ENCODE results near the gene MIER3. TPM values are rescaled to one million over a fixed set of nuclear protein-coding genes. Genes with fewer than 3 reads are reported as not detected.

MIER3 gene
- total RNA-seq (10 to 100 TPM; 14.0 to 19.8 (median 18.1) TPM), polyA plus RNA-seq (4.3 TPM)
- long read RNA-seq, donor 1, partial matches to known transcripts: 1 of 2 reads
- long read RNA-seq, donor 1, other reads (novel, unspliced or antisense): 1 of 2 reads
- long read RNA-seq, donor 2, partial matches to known transcripts: 0 of 1 reads
- long read RNA-seq, donor 2, other reads (novel, unspliced or antisense): 1 of 1 reads
- long read RNA-seq, donor 3, partial matches to known transcripts: 0 of 6 reads
- long read RNA-seq, donor 3, other reads (novel, unspliced or antisense): 6 of 6 reads
- long read RNA-seq, donor 4, partial matches to known transcripts: 0 of 2 reads
- long read RNA-seq, donor 4, other reads (novel, unspliced or antisense): 2 of 2 reads

- Histone ChIP-seq H3K4me1 (ENCODE audit: control insufficient read depth, insufficient read depth, low read length) (no peaks in the 10 kb centered on the region), H3K9me3 (ENCODE audit: control insufficient read depth, low read length) (no peaks in the 10 kb centered on the region), H3K4me3 (ENCODE audit: low read length) (peak within 1 kb of the TSS; percentile 96), H3K27ac (ENCODE audit: low read length) (peak within 1 kb of the TSS; percentile 78), H3K27me3 (ENCODE audit: control insufficient read depth, insufficient read depth) (no peaks in the 10 kb centered on the region)
- WGBS: under 1% methylated on average over 89 of the region's 89 CpGs
- ATAC-seq (peak; percentile 96 to 97), DNase-seq (peak; percentile 85 to 92 (median 91))
- intact Hi-C loops (cut with DNase I): no loop called here
Observed at GRCh38 chr5:56951946-56952691, at the start of gene MIER3. MIER3 (minus strand) TSS chr5:56952123; CDS start chr5:56952102, 21 bp downstream.

GRCh38 chr5:56995596-56995995 lies 43.7 kb upstream of the MIER3 start:
- no peaks in the 10 kb centered on the region for H3K4me1 ChIP-seq (ENCODE audit: control insufficient read depth, insufficient read depth, low read length)
- ATAC-seq (no peak), DNase-seq (no peak)
- H3K9me3 ChIP-seq (ENCODE audit: control insufficient read depth, low read length): no peaks in the 10 kb centered on the region
- 40% methylated on average over 1 of the region's 1 CpG for WGBS
- intact Hi-C loops (cut with DNase I): no loop called here
- no peaks in the 10 kb centered on the region for H3K27me3 ChIP-seq (ENCODE audit: control insufficient read depth, insufficient read depth)
- no peak overlapping the region for H3K4me3 ChIP-seq (ENCODE audit: low read length)
- H3K27ac ChIP-seq (ENCODE audit: low read length): no peak overlapping the region

DNA sequence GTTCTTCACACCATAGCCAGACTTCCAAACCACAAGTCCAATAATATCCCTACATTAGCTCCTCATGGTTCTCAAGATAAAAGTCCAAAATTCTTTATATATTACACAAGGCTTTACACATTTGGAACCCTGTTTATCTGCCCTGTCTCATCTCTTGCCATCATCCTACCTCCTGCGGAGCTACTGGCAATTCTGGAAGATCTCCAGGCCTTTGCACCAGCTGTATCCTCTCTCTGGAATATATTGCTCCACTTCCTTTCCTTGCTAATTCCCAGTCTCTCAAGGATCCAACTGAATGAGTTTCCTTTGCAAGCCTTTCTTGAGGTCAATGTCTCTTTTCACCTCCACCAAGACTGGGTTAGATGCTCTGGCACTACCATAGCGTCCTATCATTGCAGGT lies 41.3 kb upstream of the MIER3 start:
- DNase-seq (no peak), ATAC-seq (no peak)
- H3K4me3 ChIP-seq (ENCODE audit: low read length): no peak overlapping the region
- H3K27me3 ChIP-seq (ENCODE audit: control insufficient read depth, insufficient read depth): no peaks in the 10 kb centered on the region
- intact Hi-C loops (cut with DNase I): no loop called here
- no peaks in the 10 kb centered on the region for H3K4me1 ChIP-seq (ENCODE audit: control insufficient read depth, insufficient read depth, low read length)
- H3K27ac ChIP-seq (ENCODE audit: low read length): no peak overlapping the region
- WGBS: 58% methylated on average over 2 of the region's 2 CpGs
- H3K9me3 ChIP-seq (ENCODE audit: control insufficient read depth, low read length): no peaks in the 10 kb centered on the region

- Histone ChIP-seq H3K27me3 (ENCODE audit: control insufficient read depth, insufficient read depth) (no peaks in the 10 kb centered on the region), H3K27ac (ENCODE audit: low read length) (no peak overlapping the region), H3K4me3 (ENCODE audit: low read length) (no peak overlapping the region), H3K4me1 (ENCODE audit: control insufficient read depth, insufficient read depth, low read length) (no peaks in the 10 kb centered on the region), H3K9me3 (ENCODE audit: control insufficient read depth, low read length) (no peaks in the 10 kb centered on the region)
- intact Hi-C loops (cut with DNase I): no loop called here
- ATAC-seq (no peak), DNase-seq (no peak)
- WGBS: 67% methylated on average over 2 of the region's 2 CpGs
Observed at GRCh38 chr5:56989676-56990075, 37.8 kb upstream of the MIER3 start.

DNA sequence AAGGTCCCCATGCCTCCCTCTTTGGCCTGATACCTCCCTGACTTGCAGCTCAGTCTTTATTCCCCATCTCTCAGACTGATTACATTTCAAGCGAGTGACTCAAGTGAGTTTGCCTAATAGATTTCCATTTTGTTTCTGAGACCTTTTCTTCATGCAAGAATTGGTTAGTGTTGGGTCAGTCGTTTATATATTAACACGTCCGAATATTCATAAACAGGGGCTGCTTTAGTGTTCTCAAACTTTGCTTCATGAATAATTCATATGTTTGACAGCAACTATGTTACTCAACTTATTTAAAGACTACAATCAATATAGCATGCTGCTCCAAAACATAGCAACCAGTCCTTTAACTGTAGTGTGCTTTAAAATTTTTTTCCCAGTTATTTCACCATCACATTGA lies 36.6 kb upstream of the MIER3 start:
- no peaks in the 10 kb centered on the region for H3K4me1 ChIP-seq (ENCODE audit: control insufficient read depth, insufficient read depth, low read length)
- intact Hi-C loops (cut with DNase I): no loop called here
- ATAC-seq (no peak), DNase-seq (no peak)
- H3K27ac ChIP-seq (ENCODE audit: low read length): no peak overlapping the region
- no peak overlapping the region for H3K4me3 ChIP-seq (ENCODE audit: low read length)
- H3K9me3 ChIP-seq (ENCODE audit: control insufficient read depth, low read length): no peaks in the 10 kb centered on the region
- 92% methylated on average over 4 of the region's 4 CpGs for WGBS
- H3K27me3 ChIP-seq (ENCODE audit: control insufficient read depth, insufficient read depth): no peaks in the 10 kb centered on the region

GRCh38 chr5:56987171-56987570 lies 35.2 kb upstream of the MIER3 start:
- intact Hi-C loops (cut with DNase I): no loop called here
- WGBS: 94% methylated on average over 4 of the region's 4 CpGs
- H3K27me3 ChIP-seq (ENCODE audit: control insufficient read depth, insufficient read depth): no peaks in the 10 kb centered on the region

GRCh38 chr5:56986626-56986947 lies 34.7 kb upstream of the MIER3 start:
- intact Hi-C loops (cut with DNase I): no loop called here

More at GRCh38 chr5:56987171-56987570, 35.2 kb upstream of the MIER3 start:
- no peak for DNase-seq
- no peak overlapping the region for H3K4me3 ChIP-seq (ENCODE audit: low read length)
- ATAC-seq: no peak
- no peaks in the 10 kb centered on the region for H3K9me3 ChIP-seq (ENCODE audit: control insufficient read depth, low read length)
- H3K4me1 ChIP-seq (ENCODE audit: control insufficient read depth, insufficient read depth, low read length): no peaks in the 10 kb centered on the region
- no peak overlapping the region for H3K27ac ChIP-seq (ENCODE audit: low read length)

GRCh38 chr5:56985936-56986625 lies 34.2 kb upstream of the MIER3 start:
- DNase-seq (no peak), ATAC-seq (no peak)
- intact Hi-C loops (cut with DNase I): no loop called here
- Histone ChIP-seq H3K9me3 (ENCODE audit: control insufficient read depth, low read length) (no peaks in the 10 kb centered on the region), H3K4me1 (ENCODE audit: control insufficient read depth, insufficient read depth, low read length) (no peaks in the 10 kb centered on the region), H3K4me3 (ENCODE audit: low read length) (no peak overlapping the region), H3K27ac (ENCODE audit: low read length) (no peak overlapping the region), H3K27me3 (ENCODE audit: control insufficient read depth, insufficient read depth) (no peaks in the 10 kb centered on the region)
- WGBS: 66% methylated on average over 3 of the region's 3 CpGs

More at GRCh38 chr5:56986626-56986947, 34.7 kb upstream of the MIER3 start:
- Histone ChIP-seq H3K4me1 (ENCODE audit: control insufficient read depth, insufficient read depth, low read length) (no peaks in the 10 kb centered on the region), H3K9me3 (ENCODE audit: control insufficient read depth, low read length) (no peaks in the 10 kb centered on the region), H3K27ac (ENCODE audit: low read length) (no peak overlapping the region), H3K4me3 (ENCODE audit: low read length) (no peak overlapping the region), H3K27me3 (ENCODE audit: control insufficient read depth, insufficient read depth) (no peaks in the 10 kb centered on the region)
- WGBS: 92% methylated on average over 1 of the region's 1 CpG
- no peak for ATAC-seq
- DNase-seq: no peak

DNA sequence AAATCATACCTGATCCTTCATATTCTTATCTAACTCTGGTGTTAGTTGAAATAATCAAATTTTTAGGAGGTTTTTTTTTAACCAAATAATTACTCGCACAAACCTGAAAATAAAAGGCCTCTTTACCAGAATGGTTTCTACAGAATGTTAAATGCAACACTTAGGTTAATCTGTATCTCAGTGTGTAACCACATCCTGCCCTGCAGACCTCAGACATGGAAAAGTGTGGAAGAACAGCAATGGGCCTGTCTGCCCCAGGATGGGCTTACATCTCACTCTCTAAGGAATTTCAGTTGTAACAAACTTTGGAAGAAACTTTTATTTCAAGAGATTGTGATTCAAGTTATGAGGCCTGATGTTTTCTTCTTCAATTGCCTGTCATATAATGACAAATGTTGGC lies 32.5 kb upstream of the MIER3 start:
- ATAC-seq (no peak), DNase-seq (no peak)
- Histone ChIP-seq H3K4me3 (ENCODE audit: low read length) (no peak overlapping the region), H3K27ac (ENCODE audit: low read length) (no peak overlapping the region), H3K4me1 (ENCODE audit: control insufficient read depth, insufficient read depth, low read length) (no peaks in the 10 kb centered on the region), H3K9me3 (ENCODE audit: control insufficient read depth, low read length) (no peaks in the 10 kb centered on the region), H3K27me3 (ENCODE audit: control insufficient read depth, insufficient read depth) (no peaks in the 10 kb centered on the region)
- intact Hi-C loops (cut with DNase I): no loop called here
- WGBS: 91% methylated on average over 1 of the region's 1 CpG

- ATAC-seq (no peak), DNase-seq (no peak)
- Histone ChIP-seq H3K9me3 (ENCODE audit: control insufficient read depth, low read length) (no peaks in the 10 kb centered on the region), H3K27ac (ENCODE audit: low read length) (no peak overlapping the region), H3K4me1 (ENCODE audit: control insufficient read depth, insufficient read depth, low read length) (no peaks in the 10 kb centered on the region), H3K27me3 (ENCODE audit: control insufficient read depth, insufficient read depth) (no peaks in the 10 kb centered on the region), H3K4me3 (ENCODE audit: low read length) (no peak overlapping the region)
- WGBS: 58% methylated on average over 1 of the region's 1 CpG
- intact Hi-C loops (cut with DNase I): no loop called here
Observed at GRCh38 chr5:56983593-56984361, 31.9 kb upstream of the MIER3 start.
